Chondrocyte (in vitro differentiated cells): ENCODE data around the gene CAMKMT. TPM values are rescaled to one million over a fixed set of nuclear protein-coding genes. Genes with fewer than 3 reads are reported as not detected.

Experiments used
- DNase-seq: peaks from one replicate; pipeline ENCODE4 v3.0.0; 2021; ENCODE audit warnings: mixed read lengths, low spot score
- H3K27ac Mint-ChIP-seq: one replicate; pipeline ENCODE4 v1.8.0; 2021; ENCODE audit warnings: mild to moderate bottlenecking, moderate library complexity, mixed read lengths; ENCODE audit not compliant: unreplicated experiment
- H3K27me3 Mint-ChIP-seq: 2 replicates; pipeline ENCODE4 v1.8.0; 2021; ENCODE audit warnings: low read depth, mixed read lengths
- H3K36me3 Mint-ChIP-seq: 2 replicates; pipeline ENCODE4 v1.8.0; 2021; ENCODE audit warnings: low read depth, mixed read lengths
- H3K4me1 Mint-ChIP-seq: 2 replicates; pipeline ENCODE4 v1.8.0; 2021; ENCODE audit warnings: low read depth, mild to moderate bottlenecking, mixed read lengths
- H3K4me3 Mint-ChIP-seq: one replicate; pipeline ENCODE4 v1.8.0; 2021; ENCODE audit warnings: mild to moderate bottlenecking, moderate library complexity, mixed read lengths; ENCODE audit not compliant: unreplicated experiment
- H3K9me3 Mint-ChIP-seq: 2 replicates; pipeline ENCODE4 v1.8.0; 2021; ENCODE audit warnings: low read depth, mixed read lengths
- CTCF ChIP-seq: fragments of 200-600 bp; sonication (generic); IDR thresholded peaks from 2 replicates; pipeline ENCODE4 v1.5.0; 2021; ENCODE audit warnings: antibody characterized with exemption, mild to moderate bottlenecking, moderate library complexity
- total RNA-seq: library from RNA; stranded (reverse); gene quantifications from 3 replicates; pipeline ENCODE4 v1.2.1, GENCODE V29; 2021

CAMKMT gene
- total RNA-seq, 1 donor from 2014 or later, result 6.5 TPM

- no peaks in the 10 kb centered on the region for H3K4me1 Mint-ChIP-seq
- no peak overlapping the region for H3K27ac Mint-ChIP-seq
- no peaks in the 10 kb centered on the region for H3K27me3 Mint-ChIP-seq
Observed at GRCh38 chr2:44616667-44617155, 255.0 kb downstream of the CAMKMT start.

GRCh38 chr2:44618251-44619023 is 256.7 kb downstream of the CAMKMT start:
- Mint-ChIP-seq H3K4me3 (no peak overlapping the region), H3K27me3 (no peaks in the 10 kb centered on the region), H3K27ac (no peak overlapping the region), H3K4me1 (no peaks in the 10 kb centered on the region), H3K36me3 (no peaks in the 10 kb centered on the region), H3K9me3 (no peaks in the 10 kb centered on the region)
- no peak for DNase-seq
- TF ChIP-seq CTCF, result no peak

More at GRCh38 chr2:44616667-44617155, 255.0 kb downstream of the CAMKMT start:
- no peak for TF ChIP-seq CTCF
- no peaks in the 10 kb centered on the region for H3K9me3 Mint-ChIP-seq
- no peaks in the 10 kb centered on the region for H3K36me3 Mint-ChIP-seq
- no peak for DNase-seq
- no peak overlapping the region for H3K4me3 Mint-ChIP-seq

GRCh38 chr2:44620189-44620990 is 258.6 kb downstream of the CAMKMT start:
- DNase-seq, result no peak
- TF ChIP-seq CTCF, result no peak
- no peaks in the 10 kb centered on the region for H3K4me1 Mint-ChIP-seq
- H3K27ac Mint-ChIP-seq, result no peak overlapping the region
- no peaks in the 10 kb centered on the region for H3K27me3 Mint-ChIP-seq
- no peaks in the 10 kb centered on the region for H3K9me3 Mint-ChIP-seq
- H3K4me3 Mint-ChIP-seq, result no peak overlapping the region
- no peaks in the 10 kb centered on the region for H3K36me3 Mint-ChIP-seq

- TF ChIP-seq CTCF, result peak; percentile 55
- H3K9me3 Mint-ChIP-seq, result no peaks in the 10 kb centered on the region
- DNase-seq, result no peak
Observed at GRCh38 chr2:44623622-44624351, 262.0 kb downstream of the CAMKMT start.

GRCh38 chr2:44628297-44628696 is 266.6 kb downstream of the CAMKMT start:
- Mint-ChIP-seq H3K27ac (no peak overlapping the region), H3K27me3 (no peaks in the 10 kb centered on the region), H3K4me3 (no peak overlapping the region), H3K9me3 (peaks cover 11% of the 10 kb centered on the region), H3K4me1 (no peaks in the 10 kb centered on the region), H3K36me3 (peaks cover 3% of the 10 kb centered on the region)
- no peak for TF ChIP-seq CTCF
- DNase-seq, result no peak

More at GRCh38 chr2:44623622-44624351, 262.0 kb downstream of the CAMKMT start:
- Mint-ChIP-seq H3K27ac (no peak overlapping the region), H3K36me3 (no peaks in the 10 kb centered on the region), H3K27me3 (no peaks in the 10 kb centered on the region), H3K4me3 (no peak overlapping the region), H3K4me1 (no peaks in the 10 kb centered on the region)
